Endothelial cell (in vitro differentiated cells): ENCODE data around the gene BOLL. TPM values are rescaled to one million over a fixed set of nuclear protein-coding genes. Genes with fewer than 3 reads are reported as not detected.
A peak's percentile ranks its signal among the peaks of the same experiment; 100 is the strongest.

ENCODE experiments used
- DNase-seq: peaks from one replicate; pipeline ENCODE4 v3.0.0; 2021; ENCODE audit warnings: low spot score
- H3K27ac Mint-ChIP-seq: one replicate; pipeline ENCODE4 v1.8.0; 2021; ENCODE audit warnings: mixed read lengths, inconsistent platforms; ENCODE audit not compliant: unreplicated experiment
- H3K27me3 Mint-ChIP-seq: one replicate; pipeline ENCODE4 v1.8.0; 2021; ENCODE audit warnings: mild to moderate bottlenecking, moderate library complexity, mixed read lengths, inconsistent platforms; ENCODE audit not compliant: unreplicated experiment
- H3K36me3 Mint-ChIP-seq: one replicate; pipeline ENCODE4 v1.8.0; 2021; ENCODE audit warnings: mild to moderate bottlenecking, low read depth, mixed read lengths, inconsistent platforms; ENCODE audit not compliant: unreplicated experiment
- H3K4me1 Mint-ChIP-seq: one replicate; pipeline ENCODE4 v1.8.0; 2021; ENCODE audit warnings: mild to moderate bottlenecking, mixed read lengths, inconsistent platforms; ENCODE audit not compliant: unreplicated experiment
- H3K4me3 Mint-ChIP-seq: one replicate; pipeline ENCODE4 v1.8.0; 2021; ENCODE audit warnings: mild to moderate bottlenecking, mixed read lengths, inconsistent platforms; ENCODE audit not compliant: unreplicated experiment
- H3K9me3 Mint-ChIP-seq: one replicate; pipeline ENCODE4 v1.8.0; 2021; ENCODE audit warnings: mixed read lengths, inconsistent platforms; ENCODE audit not compliant: unreplicated experiment
- total RNA-seq: library from RNA; stranded (reverse); fragmentation: NEBNext Ultra II Directional; extraction: Animal tissue kit (Norgen Biotek cat#: 25700); gene quantifications from one replicate; pipeline ENCODE4 v1.2.1, GENCODE V29; 2021; ENCODE audit not compliant: unreplicated experiment
- TF ChIP-seq, protein P1 (sequence below): fragments of 200-600 bp; sonication (generic); IDR thresholded peaks from one replicate; pipeline ENCODE4 v1.5.0; 2021; ENCODE audit warnings: antibody characterized with exemption; ENCODE audit not compliant: unreplicated experiment

BOLL gene
- total RNA-seq, 1 donor from 2014 or later: not detected

DNA sequence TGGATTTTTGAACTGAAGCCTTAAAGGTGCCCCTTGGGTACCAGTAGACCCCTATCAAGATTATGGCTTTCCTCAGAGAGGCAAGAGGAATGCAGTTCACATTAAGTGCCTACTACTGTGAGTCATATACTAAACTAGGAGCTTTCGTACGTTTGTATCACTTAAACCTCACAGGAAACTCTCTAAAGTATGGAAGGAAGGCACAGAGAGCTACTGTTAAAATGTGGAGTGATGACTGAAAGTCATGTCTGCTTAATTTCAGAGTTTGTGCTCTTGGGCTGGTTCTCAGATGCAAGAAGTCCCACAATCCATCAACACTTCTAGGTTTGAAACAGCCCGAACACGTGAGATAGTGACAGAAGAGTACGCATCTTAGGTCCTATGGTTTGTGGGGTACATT, 23.9 kb upstream of the BOLL start:
- Mint-ChIP-seq H3K36me3 (no peaks in the 10 kb centered on the region), H3K4me3 (no peak overlapping the region), H3K4me1 (peaks cover 34% of the 10 kb centered on the region), H3K9me3 (no peaks in the 10 kb centered on the region), H3K27me3 (peaks cover 6% of the 10 kb centered on the region), H3K27ac (no peak overlapping the region)
- no peak for DNase-seq
- TF ChIP-seq, protein P1, sequence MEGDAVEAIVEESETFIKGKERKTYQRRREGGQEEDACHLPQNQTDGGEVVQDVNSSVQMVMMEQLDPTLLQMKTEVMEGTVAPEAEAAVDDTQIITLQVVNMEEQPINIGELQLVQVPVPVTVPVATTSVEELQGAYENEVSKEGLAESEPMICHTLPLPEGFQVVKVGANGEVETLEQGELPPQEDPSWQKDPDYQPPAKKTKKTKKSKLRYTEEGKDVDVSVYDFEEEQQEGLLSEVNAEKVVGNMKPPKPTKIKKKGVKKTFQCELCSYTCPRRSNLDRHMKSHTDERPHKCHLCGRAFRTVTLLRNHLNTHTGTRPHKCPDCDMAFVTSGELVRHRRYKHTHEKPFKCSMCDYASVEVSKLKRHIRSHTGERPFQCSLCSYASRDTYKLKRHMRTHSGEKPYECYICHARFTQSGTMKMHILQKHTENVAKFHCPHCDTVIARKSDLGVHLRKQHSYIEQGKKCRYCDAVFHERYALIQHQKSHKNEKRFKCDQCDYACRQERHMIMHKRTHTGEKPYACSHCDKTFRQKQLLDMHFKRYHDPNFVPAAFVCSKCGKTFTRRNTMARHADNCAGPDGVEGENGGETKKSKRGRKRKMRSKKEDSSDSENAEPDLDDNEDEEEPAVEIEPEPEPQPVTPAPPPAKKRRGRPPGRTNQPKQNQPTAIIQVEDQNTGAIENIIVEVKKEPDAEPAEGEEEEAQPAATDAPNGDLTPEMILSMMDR: no peak

DNA sequence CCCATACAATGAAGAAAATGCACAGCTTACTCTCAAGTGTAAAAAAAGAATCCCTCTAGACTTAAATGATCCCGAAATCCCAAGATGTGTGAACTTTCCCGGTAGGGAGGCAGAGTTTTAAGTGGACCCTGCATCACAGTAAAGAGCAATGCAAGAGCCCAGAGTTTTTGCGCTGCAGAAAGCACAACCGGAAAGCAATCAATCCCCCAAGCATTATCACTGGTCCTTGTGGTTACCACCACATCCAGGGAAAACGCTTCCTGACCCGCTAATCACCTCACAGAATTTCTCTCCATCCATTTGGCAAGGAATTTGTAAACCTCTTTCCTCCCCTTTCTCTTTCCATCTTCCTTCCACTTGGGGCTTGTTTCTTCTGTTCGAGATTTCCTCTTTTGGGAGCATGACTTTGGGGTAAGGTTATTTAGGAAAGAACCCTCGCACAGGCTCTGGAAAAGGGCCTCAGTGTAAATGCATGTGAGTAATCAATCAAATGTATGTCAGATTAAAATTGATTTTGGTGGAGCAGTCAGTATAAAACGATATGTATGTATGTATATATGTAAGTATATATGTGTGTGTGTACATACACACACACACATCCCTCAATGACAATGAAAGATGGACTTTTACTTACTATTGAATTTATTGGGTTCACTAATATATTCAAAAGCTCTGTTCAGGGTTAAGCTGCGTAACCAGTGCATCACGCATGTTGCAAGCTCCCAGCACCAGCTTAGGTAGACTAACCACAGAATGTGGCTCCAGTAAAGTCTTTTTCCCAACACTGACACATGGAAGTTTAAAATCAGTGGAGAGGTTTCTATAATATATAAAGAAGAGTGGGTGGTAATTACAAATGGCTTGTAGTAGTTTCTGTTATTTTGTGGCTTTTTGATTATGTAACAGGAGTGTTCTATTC, 20.9 kb upstream of the BOLL start:
- no peaks in the 10 kb centered on the region for H3K9me3 Mint-ChIP-seq
- peak overlapping the region; percentile 93 for H3K4me3 Mint-ChIP-seq
- TF ChIP-seq, protein P1: no peak
- no peaks in the 10 kb centered on the region for H3K36me3 Mint-ChIP-seq
- H3K27me3 Mint-ChIP-seq: peaks cover 6% of the 10 kb centered on the region
- DNase-seq: peak; percentile 15
- peak overlapping the region; percentile 48 for H3K27ac Mint-ChIP-seq
- peaks cover 38% of the 10 kb centered on the region for H3K4me1 Mint-ChIP-seq

DNA sequence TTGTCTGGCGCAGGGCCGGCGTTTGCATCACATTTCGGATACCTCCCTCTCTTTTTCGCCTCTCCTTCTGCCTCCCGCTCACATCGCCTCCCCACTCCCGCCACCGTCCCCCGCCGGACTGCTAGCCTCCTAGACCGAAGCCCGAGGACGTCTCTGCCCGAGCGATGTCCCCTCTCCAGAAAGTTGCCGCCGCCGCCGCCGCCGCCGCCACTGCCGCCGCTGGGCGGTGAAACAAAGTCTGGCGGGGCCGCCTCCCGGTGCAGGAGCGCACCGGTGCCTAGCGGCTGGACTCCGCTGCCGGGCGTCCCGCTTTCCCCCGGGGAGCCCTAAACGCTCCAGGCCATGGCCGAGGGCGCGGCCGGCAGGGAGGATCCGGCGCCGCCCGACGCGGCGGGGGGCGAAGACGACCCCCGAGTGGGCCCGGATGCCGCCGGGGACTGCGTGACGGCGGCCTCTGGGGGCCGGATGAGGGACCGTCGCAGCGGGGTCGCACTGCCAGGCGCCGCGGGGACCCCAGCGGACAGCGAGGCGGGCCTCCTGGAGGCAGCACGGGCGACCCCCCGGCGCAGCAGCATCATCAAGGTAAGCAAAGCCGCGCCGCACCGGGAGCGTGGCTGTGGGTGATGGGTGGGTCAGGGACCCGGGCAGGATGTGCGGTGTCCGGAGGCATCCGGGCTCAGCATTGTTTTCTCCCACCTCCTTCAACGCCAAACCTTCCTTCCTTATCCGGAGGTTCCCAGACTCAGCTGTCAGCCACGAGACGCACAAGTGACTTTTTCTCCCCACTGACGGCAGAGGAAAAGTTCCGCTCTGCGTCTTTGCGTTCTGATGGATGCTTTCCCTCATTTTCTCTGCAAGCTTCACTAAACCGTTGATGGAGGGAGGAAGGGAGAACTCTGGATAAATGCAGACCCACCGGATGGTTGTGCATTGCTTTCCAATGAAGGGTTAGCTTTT, 19.9 kb upstream of the BOLL start:
- DNase-seq: peak; percentile 63
- Mint-ChIP-seq H3K27me3 (peaks cover 6% of the 10 kb centered on the region), H3K4me3 (peak overlapping the region; percentile 94), H3K9me3 (no peaks in the 10 kb centered on the region), H3K27ac (peak overlapping the region; percentile 75), H3K4me1 (peaks cover 38% of the 10 kb centered on the region), H3K36me3 (no peaks in the 10 kb centered on the region)
- TF ChIP-seq, protein P1: peak; percentile 44

DNA sequence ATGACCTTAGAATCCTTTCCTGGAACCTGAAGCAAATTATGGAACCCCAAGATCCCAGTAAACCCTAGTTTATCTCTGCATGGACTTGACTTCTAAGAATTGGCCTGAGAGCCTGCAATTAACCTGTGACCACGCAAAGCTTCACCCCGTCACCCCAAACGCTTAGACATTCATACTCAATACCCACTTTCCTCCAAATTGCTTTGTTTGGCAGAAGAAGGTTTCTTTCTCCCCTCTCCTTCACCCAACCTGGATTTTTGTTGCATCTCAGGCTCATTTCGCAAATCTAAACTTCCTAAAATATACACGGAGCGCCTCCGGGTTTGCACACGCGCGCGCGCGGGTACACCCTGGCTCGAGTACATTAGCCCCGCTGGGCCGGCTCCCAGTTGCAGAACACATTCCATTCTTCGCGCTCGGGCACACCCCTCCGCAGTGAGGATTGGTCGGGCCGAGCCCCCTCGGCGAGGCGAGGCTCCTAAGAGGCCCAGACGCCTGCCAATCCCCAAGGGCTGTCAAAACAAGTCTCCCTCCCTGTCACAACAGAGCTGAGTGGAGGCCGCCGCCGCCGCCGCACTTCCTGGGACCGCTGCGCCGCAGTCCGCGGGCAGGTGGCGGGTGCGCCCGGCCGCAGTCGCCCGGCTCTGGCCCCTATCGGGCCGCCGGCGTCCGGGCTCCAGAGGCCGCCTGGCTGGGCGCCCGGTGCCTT, 19.1 kb upstream of the BOLL start, which contains the start of gene PLCL1:
PLCL1 (plus strand) TSS at position 545 of the 709 bp plus-strand sequence.
- H3K36me3 Mint-ChIP-seq: no peaks in the 10 kb centered on the region

More for the DNA sequence above, 19.1 kb upstream of the BOLL start, which contains the start of gene PLCL1:
- Mint-ChIP-seq H3K4me1 (peaks cover 34% of the 10 kb centered on the region), H3K9me3 (no peaks in the 10 kb centered on the region), H3K4me3 (peak within 1 kb of the TSS; percentile 94), H3K27me3 (peaks cover 6% of the 10 kb centered on the region), H3K27ac (peak within 1 kb of the TSS; percentile 75)
- TF ChIP-seq, protein P1: no peak
- peak; percentile 91 for DNase-seq
